Measurements from ENCODE around the gene ELK3. TPM values are rescaled to one million over a fixed set of nuclear protein-coding genes. Genes with fewer than 3 reads are reported as not detected.

The ELK3 gene
- total RNA-seq, 1 donor from 2014 or later: 4.8 TPM

- Mint-ChIP-seq H3K4me3 (no peak overlapping the region), H3K4me1 (peaks cover 5% of the 10 kb centered on the region), H3K27me3 (ENCODE audit: insufficient read depth, low read depth) (no peaks in the 10 kb centered on the region), H3K27ac (no peak overlapping the region), H3K9me3 (no peaks in the 10 kb centered on the region), H3K36me3 (peaks cover 6% of the 10 kb centered on the region)
- TF ChIP-seq EZH2 (IDR thresholded peaks at IDR 0.05) (no peak), CTCF (IDR thresholded peaks at IDR 0.05) (no peak), EZH2phosphoT487 (IDR thresholded peaks at IDR 0.05) (no peak)
- Histone ChIP-seq H4K20me1 (ENCODE audit: low read depth) (no peaks in the 10 kb centered on the region), H3K4me2 (no peak overlapping the region), H3K4me1 (no peaks in the 10 kb centered on the region), H3K27ac (no peak overlapping the region), H3K36me3 (no peaks in the 10 kb centered on the region), H3K27me3 (no peaks in the 10 kb centered on the region), H3K9me3 (ENCODE audit: low read depth) (no peaks in the 10 kb centered on the region), H3K9ac (no peak overlapping the region), H3K4me3 (no peak overlapping the region), H3F3A (ENCODE audit: low read depth) (no peaks in the 10 kb centered on the region), H3K79me2 (ENCODE audit: low read depth) (no peaks in the 10 kb centered on the region), H2AFZ (replicated peaks) (no peak overlapping the region)
- DNase-seq (ENCODE audit: low spot score): no peak
Observed at GRCh38 chr12:96226801-96227348, 32.7 kb downstream of the ELK3 start.

- Histone ChIP-seq H3K4me1 (no peaks in the 10 kb centered on the region), H3K36me3 (no peaks in the 10 kb centered on the region), H3K9me3 (ENCODE audit: low read depth) (no peaks in the 10 kb centered on the region), H2AFZ (replicated peaks) (no peak overlapping the region), H3K79me2 (ENCODE audit: low read depth) (no peaks in the 10 kb centered on the region), H3K4me2 (no peak overlapping the region), H3K27ac (no peak overlapping the region), H3F3A (ENCODE audit: low read depth) (no peaks in the 10 kb centered on the region), H4K20me1 (ENCODE audit: low read depth) (no peaks in the 10 kb centered on the region), H3K4me3 (no peak overlapping the region), H3K9ac (no peak overlapping the region), H3K27me3 (no peaks in the 10 kb centered on the region)
- peaks cover 7% of the 10 kb centered on the region for H3K4me1 Mint-ChIP-seq
- no peak for DNase-seq (ENCODE audit: low spot score)
- H3K27ac Mint-ChIP-seq: no peak overlapping the region
- TF ChIP-seq EZH2 (IDR thresholded peaks at IDR 0.05) (no peak), EZH2phosphoT487 (IDR thresholded peaks at IDR 0.05) (no peak), CTCF (IDR thresholded peaks at IDR 0.05) (no peak)
- no peaks in the 10 kb centered on the region for H3K9me3 Mint-ChIP-seq
- H3K36me3 Mint-ChIP-seq: peaks cover 8% of the 10 kb centered on the region
- no peak overlapping the region for H3K4me3 Mint-ChIP-seq
- H3K27me3 Mint-ChIP-seq (ENCODE audit: insufficient read depth, low read depth): no peaks in the 10 kb centered on the region
Observed at GRCh38 chr12:96227365-96228106, 33.4 kb downstream of the ELK3 start.

GRCh38 chr12:96228566-96229248 lies 34.5 kb downstream of the ELK3 start:
- no peak for TF ChIP-seq EZH2 (IDR thresholded peaks at IDR 0.05)
- no peak for TF ChIP-seq EZH2phosphoT487 (IDR thresholded peaks at IDR 0.05)
- no peak for TF ChIP-seq CTCF (IDR thresholded peaks at IDR 0.05)
- no peak overlapping the region for H3K4me3 Mint-ChIP-seq
- no peaks in the 10 kb centered on the region for H3K27me3 Mint-ChIP-seq (ENCODE audit: insufficient read depth, low read depth)
- Histone ChIP-seq H3K4me3 (no peak overlapping the region), H3K27ac (no peak overlapping the region), H3F3A (ENCODE audit: low read depth) (no peaks in the 10 kb centered on the region), H3K27me3 (no peaks in the 10 kb centered on the region), H3K4me1 (no peaks in the 10 kb centered on the region), H3K4me2 (no peak overlapping the region), H3K9me3 (ENCODE audit: low read depth) (no peaks in the 10 kb centered on the region), H4K20me1 (ENCODE audit: low read depth) (no peaks in the 10 kb centered on the region), H2AFZ (replicated peaks) (no peak overlapping the region), H3K36me3 (no peaks in the 10 kb centered on the region), H3K79me2 (ENCODE audit: low read depth) (no peaks in the 10 kb centered on the region), H3K9ac (no peak overlapping the region)
- peaks cover 5% of the 10 kb centered on the region for H3K36me3 Mint-ChIP-seq
- H3K9me3 Mint-ChIP-seq: no peaks in the 10 kb centered on the region
- H3K27ac Mint-ChIP-seq: no peak overlapping the region
- H3K4me1 Mint-ChIP-seq: peaks cover 13% of the 10 kb centered on the region
- no peak for DNase-seq (ENCODE audit: low spot score)
